C4-2B (cell line): ENCODE data around the gene SOX18.

Experiments used
- CTCF ChIP-seq: fragments of 450-650 bp; conservative IDR thresholded peaks from 2 replicates; pipeline ENCODE4 v1.5.1; 2017; ENCODE audit warnings: mild to moderate bottlenecking
- ZFX ChIP-seq: fragments of 450-650 bp; IDR thresholded peaks from 2 replicates; pipeline ENCODE4 v1.6.1; 2017

DNA sequence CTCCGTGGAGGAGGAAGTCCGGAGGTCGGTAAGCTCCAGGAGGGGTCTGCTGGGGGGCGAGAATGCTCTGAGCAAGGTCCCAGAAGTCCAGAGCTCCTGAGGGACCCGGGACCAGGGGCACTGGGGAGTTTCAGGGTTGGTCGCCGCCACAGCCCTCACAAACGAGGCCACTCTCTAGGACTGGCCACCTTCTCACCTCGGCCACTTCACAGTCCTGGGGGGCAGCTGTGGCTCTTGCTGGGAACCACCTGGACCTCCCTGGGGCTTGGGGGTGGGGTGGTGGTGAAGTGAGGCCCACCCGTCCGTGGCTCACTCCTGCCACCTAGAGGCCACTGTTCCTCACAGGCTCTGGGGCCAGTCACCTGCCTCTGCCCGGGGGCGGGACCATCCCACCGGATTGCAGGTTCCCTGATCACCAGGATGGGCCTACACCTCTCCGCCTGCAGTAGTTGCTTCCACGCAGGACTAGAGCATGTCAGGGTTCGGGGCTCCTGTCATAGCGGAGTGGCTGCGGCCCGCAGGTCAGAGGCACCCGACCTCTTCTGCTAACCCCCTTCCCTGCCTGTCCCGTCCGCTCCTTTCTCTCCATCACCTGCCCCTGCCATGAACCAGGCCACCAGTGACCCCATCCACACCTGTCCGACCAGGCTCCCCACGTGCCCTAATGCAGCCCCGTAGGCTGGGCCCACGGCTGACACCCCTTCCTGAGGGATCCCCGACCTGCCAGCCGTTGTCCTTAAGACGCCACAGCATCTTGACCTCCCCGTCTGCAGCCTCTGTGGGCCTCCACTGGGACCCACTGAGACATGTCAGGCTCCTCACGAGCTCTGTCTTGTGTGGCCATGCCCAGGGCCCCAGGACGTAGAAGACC, 8.4 kb upstream of the SOX18 start:
- peak; percentile 96 for TF ChIP-seq CTCF
- no peak for TF ChIP-seq ZFX
